Activated CD4-positive, alpha-beta T cell treated with anti-CD3 and anti-CD28 coated beads, Interleukin-2, Interleukin-6, amounts not matched to agents 100 ng/mL and 50 ng/mL, durations not matched to agents 16 hours and 8 hours (primary cell): ENCODE measurements around the gene SH3TC1.

Source experiments
- DNase-seq: peaks from one replicate; pipeline ENCODE4 v3.0.0-alpha.2; 2020

SH3TC1 gene

DNA sequence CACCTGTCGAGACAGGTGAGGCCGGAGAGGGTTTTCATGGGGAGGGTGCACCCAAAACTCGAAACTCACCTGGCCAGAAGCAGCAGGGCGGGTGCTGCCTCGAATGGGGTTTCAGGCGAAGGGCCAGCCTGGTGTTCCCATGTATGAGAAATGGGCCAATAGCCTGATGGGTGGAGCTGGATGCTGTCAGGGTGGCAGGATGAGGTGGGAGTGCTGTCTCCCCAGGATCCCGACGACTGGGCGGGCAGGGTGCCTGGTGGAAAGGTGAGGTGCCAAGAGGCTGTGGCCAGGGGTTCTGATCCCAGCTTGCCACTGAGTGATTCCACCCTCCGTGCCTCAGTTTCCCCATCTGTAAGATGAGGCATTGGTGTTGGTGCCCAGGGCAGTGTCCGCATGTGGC, 16.8 kb upstream of the SH3TC1 start:
- DNase-seq, result no peak

DNA sequence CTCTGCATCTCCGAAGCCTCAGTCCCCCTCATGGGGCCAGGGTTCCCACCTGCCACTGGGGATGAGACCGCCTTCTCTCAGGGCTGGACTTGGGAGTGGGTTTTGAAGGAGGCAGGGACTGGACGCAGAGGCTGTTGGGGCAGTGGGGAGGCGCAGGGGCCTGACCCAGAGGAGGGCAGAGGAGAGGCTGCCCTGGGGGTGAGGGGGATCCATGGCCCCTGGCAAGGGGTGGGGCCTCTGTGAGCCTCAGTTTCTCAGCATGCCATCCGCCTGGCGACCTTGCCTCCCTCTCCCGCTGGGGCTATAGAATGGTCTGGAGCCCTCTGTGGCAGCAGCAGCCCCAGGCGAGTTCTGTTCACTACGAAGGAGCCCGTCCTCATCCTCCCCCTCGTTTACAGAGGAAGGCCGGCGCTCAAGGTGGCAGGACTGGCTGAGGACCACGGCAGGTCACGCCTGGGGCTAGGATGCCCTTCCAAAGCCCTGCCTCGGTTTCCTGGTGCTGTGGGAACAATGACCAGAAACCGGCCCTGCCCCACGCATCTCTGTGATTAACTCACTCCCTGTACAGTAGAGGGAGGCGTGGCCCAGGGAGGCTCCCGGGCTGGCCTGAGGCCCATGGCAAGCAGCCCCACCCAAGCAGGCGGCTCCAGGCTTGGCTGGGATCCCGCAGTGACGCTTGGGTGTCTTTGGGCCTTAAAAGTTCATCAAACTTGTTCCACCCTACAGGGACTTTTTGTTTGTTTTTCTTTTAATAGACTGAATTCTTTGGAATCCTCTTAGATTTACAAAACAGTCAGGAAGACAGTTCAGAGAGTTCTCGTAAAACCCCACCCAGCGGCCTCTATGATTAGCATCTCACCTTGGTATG, 16.0 kb upstream of the SH3TC1 start:
- no peak for DNase-seq

DNA sequence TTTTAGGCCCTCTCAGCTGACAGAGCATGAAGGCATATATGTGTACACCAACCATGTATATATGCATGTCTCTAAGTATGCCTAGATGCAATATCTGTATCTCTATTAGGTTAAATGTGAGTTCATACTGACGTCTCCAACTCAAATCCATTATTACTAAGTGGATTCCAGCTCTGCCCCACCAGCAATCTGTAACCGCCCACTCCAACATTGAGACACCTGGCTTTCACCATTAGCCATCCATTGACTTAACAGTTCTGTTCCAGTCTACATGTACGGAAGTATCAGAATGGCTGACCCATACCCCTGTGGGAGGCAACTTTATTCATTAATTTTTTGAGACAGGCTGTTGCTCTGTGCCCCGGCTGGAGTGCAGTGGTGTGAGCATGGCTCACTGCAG, 15.0 kb upstream of the SH3TC1 start:
- DNase-seq, result no peak

DNA sequence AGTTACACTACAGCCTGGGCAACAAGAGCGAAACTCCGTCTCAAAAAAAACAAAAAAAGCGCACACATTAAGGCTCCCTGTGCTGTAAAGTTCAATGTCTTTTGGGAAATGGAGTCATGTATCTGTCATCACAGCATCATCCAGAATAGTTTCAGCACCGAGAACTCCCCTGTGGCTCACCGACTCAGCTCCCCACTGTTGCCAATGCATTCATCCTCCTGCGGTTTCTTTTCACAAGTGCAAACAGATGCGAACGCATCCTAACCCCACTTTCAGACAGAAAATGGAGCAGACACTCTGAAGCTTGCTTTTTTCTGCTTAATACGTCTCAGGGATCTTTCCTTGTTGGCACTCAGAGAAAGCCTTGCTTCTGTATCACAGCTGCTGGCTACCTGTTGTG, 13.8 kb upstream of the SH3TC1 start:
- DNase-seq, result no peak

DNA sequence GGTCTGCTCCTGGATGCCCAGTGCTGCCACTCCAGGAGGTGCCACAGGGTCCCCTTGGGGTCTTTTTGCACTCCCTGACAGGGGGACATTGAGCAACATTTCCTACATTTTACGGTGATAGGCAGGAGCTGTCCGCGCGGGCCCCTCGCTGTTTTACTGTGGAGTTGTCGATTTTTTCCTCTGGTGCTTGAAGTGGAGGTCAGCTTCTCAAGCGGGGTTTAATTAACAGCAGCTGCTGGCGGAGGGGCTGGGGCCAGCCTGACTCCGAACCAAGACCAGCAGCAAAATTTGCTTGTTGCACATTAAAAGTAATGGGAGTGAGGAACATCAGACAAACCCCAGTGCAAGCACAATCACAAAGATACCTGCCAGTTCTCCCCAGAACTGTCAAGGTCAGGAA, 13.2 kb upstream of the SH3TC1 start:
- no peak for DNase-seq

DNA sequence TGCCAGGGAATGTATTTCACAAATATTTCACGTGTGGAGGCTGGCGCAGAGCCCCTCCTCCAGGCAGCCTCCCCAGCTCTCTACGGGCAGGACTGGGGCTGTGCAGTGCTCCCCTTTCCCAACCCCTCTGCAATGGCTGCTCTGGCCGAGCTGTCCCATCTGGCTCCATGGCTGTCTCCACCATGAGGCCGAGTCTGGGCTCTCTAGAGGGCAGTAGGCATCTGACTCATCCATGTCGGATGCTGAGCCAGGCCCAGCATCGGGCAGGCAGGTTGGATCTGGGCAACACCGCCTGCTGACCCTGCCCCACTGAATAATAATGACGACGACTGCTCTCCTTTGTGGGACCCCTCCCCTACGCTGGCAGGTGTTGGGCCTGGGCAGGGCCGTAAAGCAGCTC, 11.0 kb upstream of the SH3TC1 start:
- no peak for DNase-seq

DNA sequence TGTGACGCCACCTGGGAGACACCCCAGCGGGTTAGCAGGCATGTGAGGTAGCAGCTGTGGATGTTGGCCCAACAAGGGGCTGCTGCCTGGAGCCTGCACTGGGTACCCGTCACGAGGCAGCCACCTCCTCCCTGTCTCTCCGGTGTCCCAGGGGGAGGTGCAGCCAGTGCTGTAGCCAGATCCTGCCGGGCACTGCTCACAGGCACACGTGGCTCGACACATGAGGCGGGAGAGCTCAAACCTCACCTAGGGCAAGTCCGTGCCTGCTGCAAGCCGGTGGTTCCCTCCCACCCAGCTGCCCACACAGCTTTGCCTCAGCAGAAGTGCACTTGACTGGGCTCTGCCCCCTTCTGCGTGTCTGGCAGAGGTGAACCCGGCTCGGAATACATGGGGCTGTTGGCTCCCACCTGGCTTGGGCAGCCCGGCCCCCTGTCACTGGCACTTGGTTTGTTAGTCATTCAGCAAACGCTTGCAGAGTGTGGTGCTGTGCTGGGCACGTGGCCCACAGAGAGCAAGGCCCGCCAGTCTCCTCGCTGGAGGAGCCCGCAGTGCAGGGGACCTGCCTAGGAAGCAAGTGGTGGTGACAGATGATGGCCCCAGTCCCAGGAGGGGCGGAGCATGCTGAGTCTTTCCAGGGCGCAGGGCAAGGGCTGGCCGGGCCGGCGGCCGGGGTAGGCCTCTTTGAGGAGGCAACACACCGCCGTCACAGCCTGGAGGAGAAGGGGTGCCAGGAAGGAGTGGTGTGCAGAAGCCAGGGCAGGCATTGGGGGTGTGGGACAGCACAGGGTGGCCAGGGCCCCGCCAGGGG, 10.1 kb upstream of the SH3TC1 start:
- DNase-seq, result no peak

DNA sequence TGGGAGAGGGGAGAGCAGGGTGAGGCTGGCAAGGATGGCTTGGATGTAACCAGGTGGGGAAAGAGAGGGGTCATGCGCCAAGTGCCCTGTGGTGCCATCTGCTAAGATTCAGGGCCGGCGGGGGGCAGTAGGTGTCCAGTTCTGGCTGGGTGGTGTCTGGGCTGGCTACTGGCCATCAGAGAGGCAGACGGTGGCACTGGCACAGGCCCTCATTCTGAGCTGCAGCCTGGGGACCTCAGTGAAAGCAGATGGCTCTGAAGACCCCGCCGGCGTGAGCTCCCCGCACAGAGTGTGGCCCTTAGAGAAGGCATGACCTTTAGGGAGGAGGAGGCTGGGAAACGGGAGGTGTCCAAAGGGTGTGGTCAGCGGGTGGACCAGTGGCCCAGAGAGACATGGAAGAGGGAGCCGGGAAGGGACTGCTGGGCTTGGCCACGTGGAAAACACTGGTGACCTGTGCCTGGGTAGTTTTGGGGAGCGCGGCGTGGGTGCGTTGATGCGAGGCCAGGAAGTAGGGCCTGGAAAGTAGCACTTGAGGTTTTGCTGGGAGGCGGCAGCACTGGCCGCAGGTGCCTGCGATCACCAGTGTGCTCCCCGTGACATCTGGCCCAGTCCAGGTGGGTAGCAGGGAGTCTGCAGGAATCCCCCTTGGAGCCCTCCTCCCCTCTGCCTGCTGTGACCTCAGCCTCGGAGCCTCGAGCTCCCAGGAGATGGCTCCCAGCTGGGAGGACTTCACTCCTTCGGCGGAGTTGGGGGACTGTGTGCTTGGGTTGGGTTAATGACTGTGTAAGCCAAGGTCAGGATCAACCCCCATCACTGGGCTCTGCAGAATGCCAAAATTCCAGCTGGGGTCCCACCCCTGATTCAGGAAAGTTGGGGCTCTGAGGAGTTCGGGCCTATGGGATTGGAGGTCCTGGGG, 9.3 kb upstream of the SH3TC1 start:
- DNase-seq, result no peak

DNA sequence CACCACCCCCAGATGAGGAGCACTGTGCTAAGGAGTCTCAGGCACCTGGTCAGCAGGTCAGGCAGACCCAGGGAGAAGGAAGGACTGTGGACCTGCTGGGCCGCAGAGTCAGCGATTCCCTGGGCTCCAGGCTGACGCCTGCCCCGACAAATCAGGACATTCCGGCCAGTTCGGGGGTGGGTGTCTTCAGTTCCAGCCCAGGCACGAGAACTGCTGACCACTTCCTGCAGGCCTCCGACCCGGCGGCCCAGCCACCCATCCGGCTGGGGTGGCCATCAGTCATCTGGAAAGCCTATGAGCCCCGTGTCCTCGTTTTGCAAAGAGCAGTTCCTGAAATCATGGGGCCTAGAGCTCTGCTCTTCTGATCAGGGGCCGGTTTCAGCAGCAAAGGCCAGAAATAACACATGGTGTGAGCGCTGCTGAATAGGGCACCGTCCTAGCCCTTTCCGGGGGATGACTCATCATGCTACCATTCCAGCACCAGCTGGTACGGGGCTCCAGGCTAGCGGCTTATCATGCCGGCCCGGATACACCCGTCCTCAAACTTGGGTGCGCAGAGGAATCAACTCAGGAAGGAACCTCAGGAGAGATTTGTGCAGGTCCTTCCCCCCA, 7.8 kb upstream of the SH3TC1 start:
- DNase-seq, result no peak

DNA sequence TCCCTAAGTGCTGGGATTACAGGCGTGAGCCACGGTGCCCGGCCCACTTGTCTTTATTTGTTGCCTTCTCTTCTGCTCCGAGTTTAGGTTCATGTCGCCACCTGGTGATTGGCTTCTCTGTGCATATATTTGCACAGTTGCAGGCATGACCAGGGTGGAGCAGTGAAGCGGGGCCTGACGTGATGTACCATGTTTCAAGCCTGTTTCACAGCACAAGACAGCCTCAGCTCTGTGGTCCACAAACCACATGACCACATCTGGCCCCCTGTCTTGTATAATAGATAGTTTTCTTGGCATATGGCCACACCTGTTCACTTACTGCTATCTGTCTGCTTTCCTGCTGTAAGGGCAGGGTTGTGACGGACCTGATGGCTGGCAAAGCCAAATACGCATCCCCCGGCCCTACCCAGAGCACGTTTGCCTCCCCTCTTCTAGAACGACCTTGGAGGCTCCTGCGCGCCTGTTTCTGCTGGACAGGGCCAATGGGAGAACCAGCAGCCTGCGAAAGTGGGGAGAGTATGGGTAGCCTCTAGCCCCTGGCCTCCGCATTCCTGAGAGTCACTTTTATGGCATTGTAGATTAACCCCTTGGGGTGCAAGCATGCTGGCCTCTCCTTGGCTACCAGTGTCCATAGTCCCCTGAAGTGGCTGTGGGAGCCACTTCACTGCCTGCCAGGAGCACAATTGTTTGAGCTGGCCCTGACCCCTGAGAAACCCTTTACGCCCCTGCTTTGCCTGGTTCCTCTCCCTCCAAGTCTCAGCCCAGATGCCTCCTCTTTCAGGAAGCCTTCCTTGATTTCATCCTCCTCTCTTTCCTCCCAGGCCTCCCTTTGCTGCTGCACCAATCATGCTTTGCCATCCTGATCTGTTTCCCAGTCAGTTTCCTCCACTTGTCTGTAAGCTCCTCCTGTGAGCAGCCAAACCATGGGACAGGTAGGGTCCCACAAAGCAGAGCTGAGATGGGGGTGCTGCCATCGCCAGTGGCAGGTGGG, 6.0 kb upstream of the SH3TC1 start:
- DNase-seq, result peak; percentile 29

DNA sequence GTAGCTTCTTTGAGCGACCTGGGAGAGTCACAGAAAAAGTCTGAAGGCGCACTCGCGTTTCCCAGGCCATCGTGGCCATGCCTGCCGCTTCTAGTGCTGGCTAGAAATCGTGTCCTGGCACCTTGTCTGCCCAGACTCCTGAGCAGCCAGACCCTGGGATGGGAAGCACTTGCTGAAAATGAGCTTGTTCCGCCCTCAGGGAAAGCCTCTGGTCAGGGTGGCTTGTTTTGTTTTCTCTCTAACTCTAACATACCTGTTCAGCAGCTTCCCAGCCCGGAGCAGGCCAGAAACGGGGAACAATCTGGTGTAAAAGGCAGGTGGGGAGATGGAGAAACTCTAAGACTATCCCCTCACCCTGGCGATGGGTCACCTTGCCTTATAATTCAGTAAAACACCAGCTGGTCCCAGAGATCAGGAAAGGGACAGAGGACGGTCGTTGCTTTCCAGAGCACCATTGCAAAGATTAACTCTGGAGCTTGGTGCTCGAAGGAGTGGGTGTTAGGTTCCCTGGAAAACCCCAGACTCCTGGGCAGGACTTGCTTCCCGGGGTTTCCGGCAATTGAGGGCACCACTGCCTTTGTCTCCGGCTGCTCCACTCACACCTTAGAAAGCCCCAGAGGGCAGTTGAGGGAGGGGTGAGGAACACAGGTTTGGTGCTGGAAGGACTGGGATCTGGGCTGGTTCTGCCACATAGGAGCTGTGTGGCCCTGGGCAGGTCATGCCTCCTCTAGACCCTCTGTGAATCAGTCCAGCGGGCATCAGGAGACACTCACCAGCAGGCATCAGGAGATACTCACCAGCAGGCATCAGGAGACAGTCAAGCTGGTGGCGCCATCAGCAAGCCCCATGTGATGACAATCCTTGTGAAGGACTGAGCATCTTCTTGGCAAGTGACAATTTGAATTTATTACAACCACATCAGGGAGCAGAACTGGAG, 4.5 kb upstream of the SH3TC1 start:
- DNase-seq, result no peak

DNA sequence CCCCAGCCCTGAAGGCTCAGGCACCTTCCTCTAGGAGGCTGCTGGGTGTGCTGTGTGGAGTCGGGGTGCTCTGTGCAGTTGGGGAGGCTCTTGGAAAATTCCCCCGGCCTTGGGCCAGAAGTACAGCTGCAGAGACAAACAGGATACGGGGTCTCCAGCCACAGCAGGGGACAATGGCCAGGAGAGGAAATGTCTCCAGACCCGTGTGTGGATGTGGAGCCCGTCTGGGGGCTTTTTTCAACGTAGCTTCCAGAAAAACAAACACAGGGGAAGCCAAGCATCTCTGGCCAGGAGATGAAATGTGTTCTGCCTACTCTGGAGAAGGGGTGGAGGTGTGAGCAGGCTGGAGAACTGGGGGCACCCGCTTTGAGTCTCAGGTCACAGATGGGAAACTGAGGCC, 3.7 kb upstream of the SH3TC1 start:
- DNase-seq, result no peak

DNA sequence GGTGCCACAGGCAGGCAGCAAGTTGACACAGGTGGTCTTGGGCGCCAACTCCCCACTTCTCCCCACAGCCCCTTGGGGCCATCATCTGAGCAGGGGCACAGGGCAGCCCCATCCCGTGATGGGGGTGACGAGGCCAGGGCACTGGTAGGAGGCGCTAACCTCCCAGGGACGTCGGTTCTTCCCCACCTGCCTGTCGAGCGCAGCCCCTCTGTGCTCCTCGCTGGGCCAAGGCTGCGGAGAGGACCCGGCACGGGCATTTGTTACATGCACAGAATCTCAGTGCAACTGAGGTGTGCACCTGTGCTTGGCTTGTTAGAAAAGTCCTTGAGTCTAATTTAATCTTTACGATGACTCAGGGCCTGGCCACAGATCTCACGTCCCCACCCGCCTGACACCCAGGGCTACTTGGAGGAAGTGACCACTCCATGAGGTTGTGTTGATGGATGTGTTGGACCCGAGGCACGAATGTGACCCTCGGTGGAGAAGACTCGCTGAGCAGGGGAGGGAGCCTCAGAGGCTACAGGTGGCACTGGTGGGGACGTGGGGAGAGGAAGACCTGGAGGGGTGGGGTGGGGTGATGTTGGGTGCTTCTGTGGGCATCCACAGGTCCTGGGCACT, 3.1 kb upstream of the SH3TC1 start:
- DNase-seq, result no peak

DNA sequence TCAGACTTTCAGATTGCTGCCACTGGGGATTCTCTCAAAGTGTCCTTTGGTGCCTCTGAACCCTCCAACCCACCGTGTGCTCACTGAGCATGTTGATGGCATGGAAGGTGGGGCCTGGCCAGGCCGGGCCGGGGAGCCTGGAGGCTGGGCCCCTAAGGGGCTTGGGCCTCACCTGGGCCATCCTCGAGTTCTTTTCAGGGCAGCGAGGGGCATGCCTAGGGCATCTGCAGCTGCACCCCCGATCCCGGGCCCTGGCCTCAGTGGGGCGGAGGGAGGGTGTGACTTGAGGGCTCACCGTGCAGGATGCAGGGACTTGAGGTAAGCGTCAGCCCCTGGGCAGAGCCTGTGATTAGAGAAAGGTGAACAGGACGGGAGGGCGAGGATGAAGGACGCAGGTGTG, 1.6 kb upstream of the SH3TC1 start:
- DNase-seq, result no peak

DNA sequence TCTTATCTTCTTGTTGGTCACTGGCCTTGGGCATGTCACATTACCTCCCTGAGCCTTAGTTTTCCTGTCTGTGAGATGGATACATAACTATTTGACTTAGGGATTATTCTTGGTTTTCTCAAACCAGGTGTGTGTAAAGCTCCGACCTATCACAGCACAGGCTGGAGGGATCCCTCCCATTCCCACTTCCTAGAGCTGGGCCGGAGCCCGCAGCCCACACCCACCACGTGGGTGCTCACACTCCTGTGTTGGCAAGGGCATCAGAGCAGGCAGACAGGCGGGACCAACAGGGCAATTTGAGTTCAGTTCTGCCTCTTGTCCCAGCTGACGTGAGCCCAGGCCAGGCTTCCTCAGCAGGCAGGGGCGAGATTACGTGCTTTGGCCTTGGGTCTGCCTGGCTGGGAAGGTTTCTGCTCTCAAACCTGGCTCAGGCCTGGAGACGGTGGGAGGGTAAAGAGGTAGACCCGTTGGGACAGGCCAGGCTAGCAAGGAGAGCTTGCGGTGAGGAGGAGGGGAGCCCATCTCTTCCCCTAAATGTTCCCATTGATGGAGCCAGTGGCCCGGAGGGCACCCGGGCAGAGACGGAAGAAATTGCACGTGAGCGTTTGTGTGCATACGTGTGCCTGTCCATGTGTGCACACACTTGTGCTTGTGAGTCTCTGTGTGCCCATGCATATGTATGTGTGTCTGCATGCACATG, 734 bp upstream of the SH3TC1 start:
- no peak for DNase-seq

DNA sequence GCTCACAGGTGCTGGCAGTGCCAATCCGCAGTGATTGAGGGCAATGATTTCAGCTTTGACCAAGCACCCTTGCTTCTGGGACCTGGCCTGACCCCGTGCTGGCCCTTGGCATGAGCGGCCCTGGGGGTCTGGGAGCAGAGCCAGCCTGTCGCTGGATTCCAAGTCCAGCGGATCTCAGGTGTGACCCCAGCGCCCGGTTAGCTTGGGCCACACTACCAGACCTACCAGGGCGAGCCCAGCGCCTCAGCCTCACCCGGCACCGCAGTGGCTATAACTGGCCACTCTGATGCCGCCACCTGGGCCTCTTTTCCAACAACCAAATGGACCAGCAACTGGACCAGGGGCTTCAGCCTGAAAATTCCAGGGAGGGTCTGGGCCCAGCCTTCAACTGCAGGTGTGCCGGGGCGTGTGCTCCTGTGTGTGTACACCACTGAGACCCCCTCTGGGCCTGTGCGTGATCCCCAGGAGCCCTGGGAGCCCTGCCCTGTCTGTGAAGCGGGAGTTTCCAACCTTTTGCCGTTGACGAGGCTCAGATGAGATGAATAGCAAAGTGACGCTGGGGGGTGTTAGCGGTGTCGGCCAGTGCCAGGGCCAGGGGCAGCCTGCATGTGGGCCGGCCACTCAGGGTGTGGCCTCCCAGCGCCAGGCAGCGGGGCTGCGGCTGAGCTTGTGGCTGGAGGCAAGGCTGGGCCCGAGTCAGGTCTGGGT, 658 bp downstream of the SH3TC1 start:
- DNase-seq, result no peak

DNA sequence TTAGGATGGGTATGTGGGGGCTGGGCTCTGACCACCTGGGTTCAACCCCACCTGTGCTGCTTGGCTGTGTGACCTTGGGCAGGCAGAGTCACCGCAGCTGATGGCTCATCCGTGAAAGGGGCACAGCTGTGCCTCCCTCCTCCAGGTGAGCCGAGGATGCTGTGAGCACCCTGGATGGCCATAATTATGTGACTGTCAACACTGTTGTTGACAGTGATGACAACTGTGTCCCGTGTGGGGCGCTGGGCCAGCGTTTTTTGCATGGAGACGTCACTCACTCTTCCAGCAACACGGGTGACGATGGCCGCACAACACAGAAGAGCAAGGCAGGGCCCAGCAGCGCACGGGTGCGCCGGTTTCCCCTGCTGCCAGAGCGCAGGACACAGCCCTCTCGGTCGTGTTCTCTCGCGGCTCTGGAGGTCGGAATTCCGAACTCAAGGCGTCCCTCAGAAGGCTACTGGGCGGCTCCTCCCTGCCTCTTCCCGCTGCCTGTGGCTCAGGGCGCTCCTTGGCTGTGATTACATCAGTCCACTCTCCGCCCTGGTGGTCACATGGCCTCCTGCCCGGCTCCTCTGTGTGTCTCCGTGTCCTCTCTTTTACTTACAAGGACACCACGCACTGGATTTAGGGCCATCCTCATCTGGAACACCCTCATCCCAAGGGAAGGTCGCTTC, 1.3 kb downstream of the SH3TC1 start:
- DNase-seq, result peak; percentile 9

DNA sequence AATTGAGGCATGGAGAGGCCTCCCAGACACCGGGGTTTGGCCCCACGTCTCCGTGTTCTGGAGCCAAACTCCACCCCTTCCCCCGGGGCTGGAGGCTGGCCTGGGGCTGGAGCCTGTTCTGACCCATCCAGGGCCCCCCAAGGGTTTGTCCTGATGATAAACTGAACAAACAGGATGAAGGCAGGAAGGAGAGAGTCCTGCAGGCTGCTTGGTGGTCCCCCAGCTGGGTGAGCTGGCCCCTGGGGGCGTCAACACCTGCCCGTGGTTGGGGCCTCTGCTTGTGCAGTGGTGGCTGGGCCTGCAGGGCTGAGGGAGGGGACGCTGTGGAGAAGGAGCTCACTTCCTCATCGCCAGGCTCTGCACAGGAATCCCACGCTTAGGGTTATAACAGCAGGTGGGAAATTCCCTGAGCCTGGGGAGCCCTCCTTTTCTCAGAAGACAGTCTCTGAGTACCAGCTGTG, 2.3 kb downstream of the SH3TC1 start:
- peak; percentile 50 for DNase-seq
